ENCODE results near the gene WAS. TPM values are rescaled to one million over a fixed set of nuclear protein-coding genes. Genes with fewer than 3 reads are reported as not detected.

The WAS gene
- polyA plus RNA-seq, 2 of the 4 experiments (the other 2 are of a cell fraction): 0.05 to 0.44 TPM

DNA sequence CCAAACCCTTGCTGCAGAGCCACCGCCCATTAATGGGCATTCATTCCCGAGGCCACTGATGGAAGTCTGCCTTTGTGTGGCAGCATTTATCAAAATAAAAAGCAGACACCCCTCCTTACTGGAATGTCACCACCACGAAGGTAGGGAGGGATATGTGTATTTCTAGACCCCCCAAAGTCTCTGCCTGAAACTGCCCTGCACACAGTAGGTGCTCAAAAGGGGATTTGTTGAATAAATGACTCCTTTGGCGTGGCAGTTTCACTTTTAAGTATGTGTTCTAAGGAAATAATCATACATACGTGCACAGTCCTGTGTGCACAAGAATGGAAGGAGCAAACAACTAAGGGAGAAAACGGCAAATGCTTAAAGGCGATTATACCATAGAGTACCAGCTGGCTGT, 54.3 kb downstream of the WAS start:
- DNase-seq (ENCODE audit: low read depth in 1 of 2, low spot score in 1 of 2): no peak
- peak overlapping the region; percentile 76 for H3K4me3 ChIP-seq
- peak overlapping the region; percentile 99 for H3K4me2 ChIP-seq
- ChIA-PET POLR2A (interaction anchor here (0.5 to 1.6 kb wide), 8 partner anchors 9 to 220 kb away, joined by 3 to 23 read pairs (median 7); partner anchors contain the start of genes HDAC6, OTUD5 and SUV39H1), CTCF (interaction anchor here (0.9 kb wide), 1 partner anchor 179 kb away, joined by 3 read pairs; no protein-coding TSS in a partner anchor)
- no peak for TF ChIP-seq MAZ (IDR thresholded peaks at IDR 0.05; ENCODE audit: borderline replicate concordance, low read depth, low read length)
- FAIRE-seq: no peak
- WGBS (ENCODE audit: missing lambda C conversion rate): 82% methylated on average over 5 of the region's 7 CpGs
- H3K4me1 ChIP-seq: peaks cover 6% of the 10 kb centered on the region
- ATAC-seq: no peak; a peak in 1 of 6 replicates
- no peaks in the 10 kb centered on the region for H3K9me3 ChIP-seq
- H3K27ac ChIP-seq: peak overlapping the region; percentile 93 to 97

Small RNA genes within 50 kb of the gene (small RNA-seq; reads per million reads assigned to genes)
- 0 reads per million in 6 experiments for gene RNU6-1056P

Other genes with a start within 250 kb of the WAS start
- 0.32 and 0.36 TPM in 2 replicates for gene SLC38A5, start 213.5 kb upstream of the WAS start, polyA plus RNA-seq (2011; rRNA removed)
- gene SLC38A5, start 213.5 kb upstream of the WAS start, polyA plus RNA-seq (2017; fragmentation: RNase III; extraction: RNeasy Plus Mini Kit Qiagen cat#74134 plus additional on column Dnase treatment): 0.36 to 0.44 TPM (median 0.41 TPM) in 3 replicates
- 36.2 and 37.1 TPM in 2 replicates for gene FTSJ1, start 207.6 kb upstream of the WAS start, polyA plus RNA-seq (2011; rRNA removed)
- 71.2 to 75.3 TPM (median 71.3 TPM) in 3 replicates for gene FTSJ1, start 207.6 kb upstream of the WAS start, polyA plus RNA-seq (2017; fragmentation: RNase III; extraction: RNeasy Plus Mini Kit Qiagen cat#74134 plus additional on column Dnase treatment)
- gene PORCN, start 174.8 kb upstream of the WAS start, polyA plus RNA-seq (2011; rRNA removed): 9.4 and 13.3 TPM in 2 replicates
- gene PORCN, start 174.8 kb upstream of the WAS start, polyA plus RNA-seq (2017; fragmentation: RNase III; extraction: RNeasy Plus Mini Kit Qiagen cat#74134 plus additional on column Dnase treatment): 15.1 to 18.6 TPM (median 16.8 TPM) in 3 replicates
- 82.9 and 90.8 TPM in 2 replicates for gene EBP, start 162.0 kb upstream of the WAS start, polyA plus RNA-seq (2011; rRNA removed)
- gene EBP, start 162.0 kb upstream of the WAS start, polyA plus RNA-seq (2017; fragmentation: RNase III; extraction: RNeasy Plus Mini Kit Qiagen cat#74134 plus additional on column Dnase treatment): 114 to 159 TPM (median 142 TPM) in 3 replicates
- gene TBC1D25, start 144.1 kb upstream of the WAS start, polyA plus RNA-seq (2011; rRNA removed): 8.6 and 10.8 TPM in 2 replicates
- 8.8 to 13.0 TPM (median 11.6 TPM) in 3 replicates for gene TBC1D25, start 144.1 kb upstream of the WAS start, polyA plus RNA-seq (2017; fragmentation: RNase III; extraction: RNeasy Plus Mini Kit Qiagen cat#74134 plus additional on column Dnase treatment)
- gene RBM3, start 109.3 kb upstream of the WAS start, polyA plus RNA-seq (2011; rRNA removed): 214 and 337 TPM in 2 replicates
- gene RBM3, start 109.3 kb upstream of the WAS start, polyA plus RNA-seq (2017; fragmentation: RNase III; extraction: RNeasy Plus Mini Kit Qiagen cat#74134 plus additional on column Dnase treatment): 345 to 446 TPM (median 353 TPM) in 3 replicates
- 32.4 and 47.4 TPM in 2 replicates for gene WDR13, start 86.3 kb upstream of the WAS start, polyA plus RNA-seq (2011; rRNA removed)
- 47.1 to 57.3 TPM (median 51.9 TPM) in 3 replicates for gene WDR13, start 86.3 kb upstream of the WAS start, polyA plus RNA-seq (2017; fragmentation: RNase III; extraction: RNeasy Plus Mini Kit Qiagen cat#74134 plus additional on column Dnase treatment)
- gene SUV39H1, start 12.9 kb downstream of the WAS start, polyA plus RNA-seq (2011; rRNA removed): 12.8 and 13.4 TPM in 2 replicates
- 19.9 to 20.3 TPM (median 20.0 TPM) in 3 replicates for gene SUV39H1, start 12.9 kb downstream of the WAS start, polyA plus RNA-seq (2017; fragmentation: RNase III; extraction: RNeasy Plus Mini Kit Qiagen cat#74134 plus additional on column Dnase treatment)
- not detected in 2 replicates for gene GLOD5, start 77.9 kb downstream of the WAS start, polyA plus RNA-seq (2011; rRNA removed)
- gene GLOD5, start 77.9 kb downstream of the WAS start, polyA plus RNA-seq (2017; fragmentation: RNase III; extraction: RNeasy Plus Mini Kit Qiagen cat#74134 plus additional on column Dnase treatment): not detected in 3 replicates
- gene GATA1, start 102.8 kb downstream of the WAS start, polyA plus RNA-seq (2011; rRNA removed): not detected in 2 replicates
- not detected in 3 replicates for gene GATA1, start 102.8 kb downstream of the WAS start, polyA plus RNA-seq (2017; fragmentation: RNase III; extraction: RNeasy Plus Mini Kit Qiagen cat#74134 plus additional on column Dnase treatment)
- 50.6 and 53.2 TPM in 2 replicates for gene HDAC6, start 118.3 kb downstream of the WAS start, polyA plus RNA-seq (2011; rRNA removed)
- 38.9 to 52.4 TPM (median 52.1 TPM) in 3 replicates for gene HDAC6, start 118.3 kb downstream of the WAS start, polyA plus RNA-seq (2017; fragmentation: RNase III; extraction: RNeasy Plus Mini Kit Qiagen cat#74134 plus additional on column Dnase treatment)
- 0.07 TPM in 1 of 2 replicates, not detected in the other for gene ERAS, start 142.7 kb downstream of the WAS start, polyA plus RNA-seq (2011; rRNA removed)
- 0.06 to 0.07 TPM in 2 of 3 replicates, not detected in the other for gene ERAS, start 142.7 kb downstream of the WAS start, polyA plus RNA-seq (2017; fragmentation: RNase III; extraction: RNeasy Plus Mini Kit Qiagen cat#74134 plus additional on column Dnase treatment)
- gene PCSK1N, start 151.8 kb downstream of the WAS start, polyA plus RNA-seq (2011; rRNA removed): 1.7 and 3.0 TPM in 2 replicates
- 15.9 to 22.9 TPM (median 21.2 TPM) in 3 replicates for gene PCSK1N, start 151.8 kb downstream of the WAS start, polyA plus RNA-seq (2017; fragmentation: RNase III; extraction: RNeasy Plus Mini Kit Qiagen cat#74134 plus additional on column Dnase treatment)
- gene TIMM17B, start 214.0 kb downstream of the WAS start, polyA plus RNA-seq (2011; rRNA removed): 68.9 and 71.8 TPM in 2 replicates
- gene TIMM17B, start 214.0 kb downstream of the WAS start, polyA plus RNA-seq (2017; fragmentation: RNase III; extraction: RNeasy Plus Mini Kit Qiagen cat#74134 plus additional on column Dnase treatment): 71.9 to 76.9 TPM (median 73.3 TPM) in 3 replicates
- gene PQBP1, start 214.1 kb downstream of the WAS start, polyA plus RNA-seq (2011; rRNA removed): 119 and 125 TPM in 2 replicates
- 140 to 158 TPM (median 147 TPM) in 3 replicates for gene PQBP1, start 214.1 kb downstream of the WAS start, polyA plus RNA-seq (2017; fragmentation: RNase III; extraction: RNeasy Plus Mini Kit Qiagen cat#74134 plus additional on column Dnase treatment)
- gene SLC35A2, start 227.8 kb downstream of the WAS start, polyA plus RNA-seq (2011; rRNA removed): 39.4 and 64.2 TPM in 2 replicates
- gene SLC35A2, start 227.8 kb downstream of the WAS start, polyA plus RNA-seq (2017; fragmentation: RNase III; extraction: RNeasy Plus Mini Kit Qiagen cat#74134 plus additional on column Dnase treatment): 42.3 to 50.2 TPM (median 49.0 TPM) in 3 replicates
- gene PIM2, start 235.2 kb downstream of the WAS start, polyA plus RNA-seq (2011; rRNA removed): 8.2 and 8.5 TPM in 2 replicates
- 7.9 to 8.8 TPM (median 7.9 TPM) in 3 replicates for gene PIM2, start 235.2 kb downstream of the WAS start, polyA plus RNA-seq (2017; fragmentation: RNase III; extraction: RNeasy Plus Mini Kit Qiagen cat#74134 plus additional on column Dnase treatment)

Data from A549 (cell line).